HUES64 (cell line): ENCODE data around the gene POLN.
A peak's percentile ranks its signal among the peaks of the same experiment; 100 is the strongest.

Source experiments
- H3K27ac ChIP-seq: 2 replicates; pipeline ENCODE4 v1.7.0; 2013; ENCODE audit warnings: low read depth, low read length, inconsistent platforms
- H3K27me3 ChIP-seq: 2 replicates; pipeline ENCODE4 v1.6.1; 2013; ENCODE audit warnings: mild to moderate bottlenecking, low read length; ENCODE audit not compliant: insufficient read depth
- H3K36me3 ChIP-seq: 2 replicates; pipeline ENCODE4 v1.6.1; 2013; ENCODE audit warnings: mild to moderate bottlenecking, low read length; ENCODE audit not compliant: insufficient read depth
- H3K4me1 ChIP-seq: 2 replicates; pipeline ENCODE4 v1.6.1; 2013; ENCODE audit warnings: mild to moderate bottlenecking, low read length, moderate library complexity; ENCODE audit not compliant: insufficient read depth
- H3K4me3 ChIP-seq: 2 replicates; pipeline ENCODE4 v1.5.1; 2013; ENCODE audit warnings: mild to moderate bottlenecking, low read length, moderate library complexity
- H3K9ac ChIP-seq: 2 replicates; pipeline ENCODE4 v1.6.1; 2013; ENCODE audit warnings: mild to moderate bottlenecking, low read depth, low read length
- H3K9me3 ChIP-seq: 2 replicates; pipeline ENCODE4 v1.6.1; 2013; ENCODE audit warnings: low read depth, low read length; ENCODE audit not compliant: insufficient read depth
- WGBS: fragments of 150-250, 120-280 bp; methylation state at CpG from one replicate; pipeline ENCODE4 v1.1.7; 2013; ENCODE audit warnings: missing lambda C conversion rate; 5-methylcytosine and 5-hydroxymethylcytosine counted together

The POLN gene

DNA sequence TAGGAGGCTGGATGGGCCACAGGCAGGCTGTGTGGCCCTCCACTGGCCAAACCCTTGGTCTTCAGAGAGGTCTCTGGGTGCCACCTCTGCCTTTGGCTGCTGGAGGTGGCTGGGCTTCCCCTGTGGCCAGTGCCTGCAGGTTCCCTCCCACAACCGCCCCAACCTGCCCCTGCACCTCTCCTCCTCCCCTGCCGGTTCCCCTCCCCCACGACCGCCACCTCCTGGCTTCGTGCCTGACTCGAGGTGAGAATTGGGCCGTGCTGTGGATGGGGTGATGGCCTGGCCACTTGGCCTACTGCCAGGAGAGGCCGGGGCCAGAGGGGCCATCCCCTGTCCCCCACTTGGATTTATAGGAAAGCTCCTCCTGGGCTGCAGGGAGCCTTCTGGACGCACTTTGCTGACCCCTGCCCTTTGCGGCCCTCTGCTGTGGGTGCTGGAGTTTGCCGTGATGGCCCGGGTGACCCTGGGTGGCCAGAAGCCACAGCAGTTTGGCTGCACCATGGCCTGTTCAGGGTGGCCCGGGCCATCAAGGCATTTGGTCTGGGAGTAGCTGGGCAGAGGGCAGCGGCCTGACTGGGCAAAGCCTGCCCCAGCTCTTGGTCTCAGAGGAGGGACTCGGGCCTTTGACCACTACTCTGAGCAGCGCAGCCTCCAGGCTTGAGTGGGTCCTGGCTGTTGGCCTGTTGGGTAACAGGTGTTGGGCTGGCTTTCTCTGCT, 179.0 kb downstream of the POLN start:
- no peaks in the 10 kb centered on the region for H3K36me3 ChIP-seq
- 0 out of 2 replicates have a peak, but pooled peaks cover 3% of the 10 kb centered on the region for H3K4me1 ChIP-seq
- H3K9me3 ChIP-seq: no peaks in the 10 kb centered on the region
- H3K9ac ChIP-seq: no peak overlapping the region
- no peak overlapping the region for H3K27ac ChIP-seq
- H3K27me3 ChIP-seq: peaks cover 37% of the 10 kb centered on the region
- 84% methylated on average over 16 of the region's 16 CpGs for WGBS
- H3K4me3 ChIP-seq: no peak overlapping the region

DNA sequence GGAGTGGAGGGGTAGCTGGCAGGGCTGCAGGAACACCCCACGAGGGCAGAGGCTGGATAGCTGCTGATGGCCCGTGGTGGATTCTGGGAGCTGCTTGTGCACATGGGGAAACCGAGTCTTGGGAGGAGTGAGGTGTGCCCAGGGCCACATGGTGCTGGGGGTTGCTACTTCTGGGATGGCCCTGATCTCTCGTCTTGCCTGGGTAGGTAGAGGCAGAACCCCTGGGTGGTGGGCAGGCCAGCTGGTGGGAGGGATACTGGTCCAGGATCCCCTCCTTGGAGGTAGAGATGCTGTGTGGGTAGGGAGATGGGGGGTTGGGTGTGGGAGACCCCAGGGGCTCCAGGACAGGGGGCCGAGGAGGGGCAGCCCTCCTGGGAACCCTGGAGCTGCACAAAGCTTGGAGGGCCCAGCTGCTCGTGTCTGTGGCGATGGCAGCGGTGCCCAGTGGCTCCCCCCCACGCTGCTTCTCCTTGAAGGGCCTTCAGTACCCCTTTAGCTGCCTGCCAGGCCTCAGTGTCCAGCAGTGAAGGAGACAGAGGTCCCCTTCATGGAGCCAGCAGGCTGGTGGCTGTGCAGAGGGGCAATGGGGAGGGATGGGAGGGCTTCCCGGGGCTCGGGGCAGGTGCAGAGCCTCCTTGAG, 179.6 kb downstream of the POLN start:
- Histone ChIP-seq H3K4me1 (0 out of 2 replicates have a peak, but pooled peaks cover 3% of the 10 kb centered on the region), H3K9me3 (no peaks in the 10 kb centered on the region), H3K4me3 (no peak overlapping the region), H3K27me3 (peaks cover 43% of the 10 kb centered on the region), H3K36me3 (no peaks in the 10 kb centered on the region), H3K9ac (no peak overlapping the region), H3K27ac (no peak overlapping the region)
- WGBS: 90% methylated on average over 11 of the region's 11 CpGs

DNA sequence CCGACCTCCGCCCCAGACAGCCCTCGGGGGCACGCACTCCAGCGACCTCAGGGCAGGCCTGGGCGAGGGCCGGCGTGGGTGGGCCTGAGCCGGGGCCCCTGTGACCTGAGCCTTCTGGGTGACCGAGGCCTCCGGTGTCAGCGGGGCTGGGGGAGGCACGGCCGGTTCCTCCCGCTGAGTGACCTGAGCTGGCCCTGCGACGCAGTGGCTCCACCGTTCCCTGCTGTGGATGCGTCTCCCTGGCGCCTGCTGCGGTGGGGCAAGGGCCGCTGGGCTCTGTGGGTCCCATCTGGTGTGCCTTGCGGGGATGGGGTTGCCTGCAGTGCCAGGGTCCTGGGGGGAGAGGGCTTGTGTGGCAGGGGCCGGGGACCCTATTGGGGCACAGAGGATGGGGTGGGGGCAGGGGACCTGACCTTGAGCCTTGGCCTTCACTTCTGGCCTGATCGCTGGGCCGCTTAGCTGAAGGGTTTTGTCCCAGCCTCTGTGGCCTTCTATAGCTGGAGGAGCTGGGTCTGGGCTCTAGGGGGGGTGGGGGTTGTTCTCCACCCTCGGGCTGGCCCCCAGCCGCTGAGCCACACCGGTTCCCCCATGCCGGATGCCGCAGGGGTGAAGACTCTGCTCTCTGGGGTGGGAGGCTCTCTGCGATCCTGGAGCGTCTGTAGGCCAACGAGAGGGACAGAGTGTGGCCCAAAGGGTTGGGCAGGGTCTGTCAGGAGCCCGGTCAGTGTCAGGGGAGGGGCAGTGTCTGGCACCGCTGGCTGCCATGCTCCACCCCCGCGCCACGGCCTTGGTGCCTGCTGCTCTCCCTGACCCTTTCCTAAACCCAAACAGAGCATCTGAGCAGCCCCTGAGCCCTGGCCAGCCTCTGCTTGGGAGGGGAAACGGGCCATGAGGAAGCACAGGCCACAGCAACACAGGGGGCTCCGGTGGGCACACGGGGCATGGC, 180.5 kb downstream of the POLN start:
- H3K4me3 ChIP-seq: peak overlapping the region; percentile 35
- no peaks in the 10 kb centered on the region for H3K9me3 ChIP-seq
- no peaks in the 10 kb centered on the region for H3K36me3 ChIP-seq
- peaks cover 52% of the 10 kb centered on the region for H3K27me3 ChIP-seq
- H3K4me1 ChIP-seq: 0 out of 2 replicates have a peak, but pooled peaks cover 3% of the 10 kb centered on the region
- 48% methylated on average over 42 of the region's 42 CpGs for WGBS
- no peak overlapping the region for H3K27ac ChIP-seq
- H3K9ac ChIP-seq: no peak overlapping the region

DNA sequence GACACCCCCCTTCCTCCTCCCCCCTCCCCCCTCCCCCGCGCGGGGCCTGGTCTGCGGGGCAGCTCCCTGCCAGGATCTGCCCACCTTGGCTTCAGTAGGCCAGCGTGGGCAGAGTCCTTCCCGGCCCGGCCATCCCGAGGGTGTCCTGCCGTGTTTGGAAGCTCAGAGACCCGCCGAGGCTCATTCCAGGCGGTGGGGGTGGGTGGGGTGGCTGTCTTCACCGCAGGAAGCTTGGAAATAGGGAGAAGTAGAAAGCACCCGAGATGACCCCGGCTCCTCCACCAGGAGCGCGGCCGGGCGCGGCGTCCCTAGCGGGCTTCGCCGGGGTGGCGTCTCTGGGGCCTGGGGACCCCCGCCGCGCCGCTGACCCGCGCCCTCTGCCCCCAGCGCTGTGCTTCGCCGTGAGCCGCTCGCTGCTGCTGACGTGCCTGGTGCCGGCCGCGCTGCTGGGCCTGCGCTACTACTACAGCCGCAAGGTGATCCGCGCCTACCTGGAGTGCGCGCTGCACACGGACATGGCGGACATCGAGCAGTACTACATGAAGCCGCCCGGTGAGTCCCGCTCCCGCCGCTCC, 181.2 kb downstream of the POLN start:
- no peaks in the 10 kb centered on the region for H3K9me3 ChIP-seq
- H3K4me1 ChIP-seq: 0 out of 2 replicates have a peak, but pooled peaks cover 3% of the 10 kb centered on the region
- H3K4me3 ChIP-seq: peak overlapping the region; percentile 35
- H3K9ac ChIP-seq: no peak overlapping the region
- H3K36me3 ChIP-seq: no peaks in the 10 kb centered on the region
- WGBS: 2% methylated on average over 51 of the region's 54 CpGs
- H3K27ac ChIP-seq: no peak overlapping the region
- H3K27me3 ChIP-seq: peaks cover 59% of the 10 kb centered on the region

DNA sequence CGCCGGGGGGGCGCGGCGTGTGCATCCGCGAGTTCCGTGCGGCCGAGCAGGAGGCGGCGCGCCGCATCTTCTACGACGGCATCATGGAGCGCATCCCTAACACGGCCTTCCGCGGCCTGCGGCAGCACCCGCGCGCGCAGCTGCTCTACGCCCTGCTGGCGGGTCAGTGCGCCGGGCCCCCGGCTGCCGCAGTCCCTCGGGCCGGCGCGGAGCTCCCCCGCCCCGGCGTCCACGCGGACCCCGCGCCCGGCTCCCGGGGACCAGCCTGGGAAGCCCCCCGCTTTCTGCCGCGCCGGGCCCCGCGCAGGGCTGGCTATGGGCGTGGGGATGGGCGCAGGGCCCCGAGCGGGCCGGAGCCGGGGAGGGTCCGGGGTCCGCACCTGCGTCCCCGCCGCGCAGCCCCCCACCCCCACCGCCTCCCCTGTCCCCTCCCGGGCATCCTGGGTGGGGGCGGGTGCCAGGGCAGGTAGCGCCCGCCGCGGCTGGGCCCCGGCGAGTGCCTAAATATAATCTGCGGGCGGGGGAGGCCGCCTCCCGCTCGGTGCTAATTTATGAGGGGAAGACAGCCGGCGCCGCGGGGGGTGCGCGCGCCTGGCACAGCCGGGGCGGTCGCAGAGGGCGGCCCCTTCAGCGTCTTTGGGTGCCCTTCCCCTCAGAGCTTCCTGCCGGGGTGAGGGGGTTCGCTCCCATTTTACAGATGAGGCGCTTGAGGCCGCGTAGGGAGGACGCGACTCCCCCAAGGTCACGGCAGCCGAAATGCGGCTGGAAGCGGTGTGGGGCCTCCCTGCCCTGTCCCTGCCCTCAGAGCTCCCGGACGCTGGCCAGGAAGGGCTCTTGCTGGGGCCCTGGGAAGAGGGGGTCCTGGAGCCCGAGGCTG, 182.0 kb downstream of the POLN start:
- H3K27me3 ChIP-seq: peaks cover 66% of the 10 kb centered on the region
- 0 out of 2 replicates have a peak, but pooled peaks cover 3% of the 10 kb centered on the region for H3K4me1 ChIP-seq
- H3K9ac ChIP-seq: no peak overlapping the region
- H3K4me3 ChIP-seq: peak overlapping the region; percentile 46
- H3K9me3 ChIP-seq: no peaks in the 10 kb centered on the region
- H3K36me3 ChIP-seq: no peaks in the 10 kb centered on the region
- 3% methylated on average over 92 of the region's 102 CpGs for WGBS
- H3K27ac ChIP-seq: no peak overlapping the region

DNA sequence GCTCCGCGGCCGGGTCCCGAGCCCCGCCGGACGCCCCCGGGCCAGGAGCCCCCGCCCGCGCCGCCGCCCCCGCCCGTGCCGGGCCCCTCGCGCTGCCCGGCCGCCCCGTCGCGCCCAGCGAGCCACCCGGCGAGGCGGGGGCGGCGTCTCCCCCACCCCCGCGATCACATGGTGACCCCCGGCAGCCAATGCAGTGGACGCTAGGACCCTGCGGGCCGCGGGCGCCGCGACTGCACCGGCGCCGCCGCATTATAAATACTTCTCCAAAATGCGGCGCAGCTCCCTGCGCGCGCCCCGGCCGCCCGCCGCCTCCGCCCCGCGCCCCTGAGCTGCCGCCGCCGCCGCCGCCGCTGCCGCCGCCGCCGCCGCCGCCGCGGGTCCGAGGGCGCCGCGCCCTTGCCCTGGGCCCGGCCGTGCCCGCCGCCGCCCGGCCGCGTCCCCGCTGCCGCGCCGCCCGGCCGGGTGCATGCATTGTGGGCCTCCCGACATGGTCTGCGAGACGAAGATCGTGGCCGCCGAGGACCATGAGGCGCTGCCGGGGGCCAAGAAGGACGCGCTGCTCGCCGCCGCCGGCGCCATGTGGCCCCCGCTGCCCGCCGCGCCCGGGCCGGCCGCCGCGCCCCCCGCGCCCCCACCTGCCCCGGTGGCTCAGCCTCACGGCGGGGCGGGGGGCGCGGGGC, 182.7 kb downstream of the POLN start, which contains the start of gene NAT8L:
NAT8L (plus strand) TSS at position 282 of the 680 bp plus-strand sequence; CDS start at position 467, 185 bp downstream.
- Histone ChIP-seq H3K36me3 (no peaks in the 10 kb centered on the region), H3K9ac (no peak within 1 kb of the TSS; the same call in 1 of the 2 replicates), H3K4me3 (peak within 1 kb of the TSS; percentile 52), H3K4me1 (0 out of 2 replicates have a peak, but pooled peaks cover 3% of the 10 kb centered on the region), H3K27me3 (peaks cover 70% of the 10 kb centered on the region), H3K9me3 (no peaks in the 10 kb centered on the region), H3K27ac (no peak within 1 kb of the TSS)
- under 1% methylated on average over 119 of the region's 119 CpGs for WGBS

DNA sequence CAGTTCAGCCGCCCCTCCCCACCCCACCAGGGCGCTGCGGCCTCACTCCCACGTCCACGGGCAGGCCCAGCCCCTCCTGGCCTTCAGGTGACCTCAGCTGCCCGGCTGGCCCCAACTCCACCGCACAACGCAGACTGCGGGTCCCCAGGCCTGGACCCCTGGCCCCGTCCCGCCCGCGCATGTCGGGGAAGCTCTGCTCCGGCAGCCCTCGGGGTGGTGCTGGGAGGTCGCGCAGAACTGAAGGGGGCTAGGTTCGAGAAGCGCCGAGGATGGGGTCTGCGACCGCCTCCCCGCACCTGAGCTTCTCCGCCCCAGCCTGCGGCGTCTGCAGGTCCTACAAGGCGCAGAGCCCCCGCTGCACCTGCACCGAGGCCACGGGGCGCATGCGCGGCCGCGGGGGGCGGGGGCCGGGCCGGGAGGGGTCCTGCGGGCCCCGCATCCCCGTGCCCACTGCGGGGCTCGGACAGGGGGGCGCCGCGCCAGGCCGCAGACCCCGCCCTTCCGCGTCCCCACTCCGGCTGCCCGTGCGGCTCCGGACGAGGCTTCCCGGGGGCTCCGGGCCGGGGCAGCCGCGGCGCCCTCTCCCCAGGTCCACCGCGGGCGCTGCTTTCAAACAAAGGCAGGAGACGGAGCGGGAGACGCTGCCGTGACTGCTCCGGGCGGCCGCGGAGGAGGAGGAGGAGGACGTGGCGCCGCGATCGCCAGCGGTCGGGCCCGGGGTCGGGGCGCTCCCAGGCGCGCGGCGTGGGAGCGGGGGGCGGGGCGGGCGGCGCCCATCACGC, 183.5 kb downstream of the POLN start:
- Histone ChIP-seq H3K9me3 (no peaks in the 10 kb centered on the region), H3K27ac (no peak overlapping the region), H3K9ac (no peak overlapping the region; the same call in 1 of the 2 replicates), H3K4me3 (peak overlapping the region; percentile 52), H3K36me3 (no peaks in the 10 kb centered on the region), H3K4me1 (0 out of 2 replicates have a peak, but pooled peaks cover 3% of the 10 kb centered on the region), H3K27me3 (peaks cover 74% of the 10 kb centered on the region)
- under 1% methylated on average over 93 of the region's 93 CpGs for WGBS

GRCh38 chr4:2057382-2058065, 184.4 kb downstream of the POLN start:
- no peak overlapping the region for H3K9ac ChIP-seq
- H3K27me3 ChIP-seq: peaks cover 80% of the 10 kb centered on the region
- no peaks in the 10 kb centered on the region for H3K9me3 ChIP-seq
- H3K4me1 ChIP-seq: 0 out of 2 replicates have a peak, but pooled peaks cover 3% of the 10 kb centered on the region
- WGBS: 71% methylated on average over 26 of the region's 26 CpGs
- no peaks in the 10 kb centered on the region for H3K36me3 ChIP-seq
- H3K4me3 ChIP-seq: no peak overlapping the region; the same call in 1 of the 2 replicates
- H3K27ac ChIP-seq: no peak overlapping the region

GRCh38 chr4:2054217-2054616, 187.7 kb downstream of the POLN start:
- peaks cover 63% of the 10 kb centered on the region for H3K27me3 ChIP-seq
- peaks cover 7% of the 10 kb centered on the region; the same call in 1 of the 2 replicates for H3K4me1 ChIP-seq
- no peaks in the 10 kb centered on the region for H3K36me3 ChIP-seq
- no peak overlapping the region for H3K27ac ChIP-seq
- 86% methylated on average over 6 of the region's 6 CpGs for WGBS
- H3K9ac ChIP-seq: no peak overlapping the region
- no peaks in the 10 kb centered on the region for H3K9me3 ChIP-seq
- no peak overlapping the region for H3K4me3 ChIP-seq
